Measurements from ENCODE around the gene VLDLR.
"Not testable (repeated sequence)": the region's sequence is repeated elsewhere in the genome, so short reads cannot be mapped to it uniquely, and the experiment has no call there.

Gene VLDLR

GRCh38 chr9:2664174-2665065, 42.8 kb downstream of the VLDLR start:
- no peak for DNase-seq (ENCODE audit: low read depth)

GRCh38 chr9:2666569-2666968, 45.0 kb downstream of the VLDLR start:
- no peak for DNase-seq (ENCODE audit: low read depth)

- no peak for DNase-seq (ENCODE audit: low read depth)
These were observed 51.6 kb downstream of the VLDLR start for GRCh38 chr9:2673161-2673560.

DNA sequence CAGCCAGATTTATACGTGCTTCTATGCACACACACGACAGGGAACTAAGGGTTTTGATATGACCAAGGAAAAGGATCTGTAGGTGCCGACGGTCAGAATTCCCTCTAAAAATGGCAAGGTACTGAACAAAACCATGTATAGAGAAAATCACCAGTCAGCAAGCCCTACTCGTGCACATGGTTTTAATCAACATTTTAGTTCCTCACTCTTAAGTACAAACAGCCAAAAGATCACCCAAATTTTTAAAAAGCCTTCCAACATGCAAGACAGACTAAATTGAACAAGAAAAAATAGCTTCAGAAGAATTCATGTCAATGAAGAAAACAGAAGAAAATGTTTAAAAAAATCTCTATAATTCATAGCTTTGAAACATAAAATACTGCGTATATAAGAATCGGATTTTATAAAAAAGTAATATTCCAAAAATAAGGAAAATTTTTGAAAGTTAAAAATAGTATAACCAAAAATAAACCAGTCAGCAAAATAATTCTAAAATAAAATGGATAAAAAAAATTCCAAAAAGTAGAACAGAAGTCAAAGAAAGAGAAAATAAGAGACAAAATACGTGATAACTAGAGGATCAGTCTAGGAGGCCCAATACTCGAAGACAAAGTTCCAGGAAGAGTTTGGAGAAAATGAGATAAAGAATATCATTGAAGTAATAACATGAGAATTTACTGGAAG, 52.7 kb downstream of the VLDLR start:
- no peak for DNase-seq (ENCODE audit: low read depth)

DNA sequence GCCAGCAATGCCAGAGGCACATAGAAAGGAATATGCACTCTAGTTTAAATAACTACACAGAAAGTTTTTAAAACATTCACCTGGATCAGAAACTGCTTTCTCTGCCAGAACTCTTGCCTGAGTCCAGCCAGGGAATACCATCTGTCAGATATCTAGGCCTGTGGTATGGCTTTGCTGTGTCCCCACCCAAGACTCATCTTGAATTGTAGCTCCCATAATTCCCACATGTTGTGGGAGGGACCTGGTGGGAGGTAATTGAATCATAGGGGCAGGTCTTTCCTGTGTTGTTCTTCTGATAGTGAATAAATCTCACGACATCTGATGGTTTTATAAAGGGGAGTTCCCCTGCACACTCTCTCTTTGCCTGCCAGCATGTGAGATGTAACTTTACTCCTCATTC, 54.2 kb downstream of the VLDLR start:
- no peak for DNase-seq (ENCODE audit: low read depth)

DNA sequence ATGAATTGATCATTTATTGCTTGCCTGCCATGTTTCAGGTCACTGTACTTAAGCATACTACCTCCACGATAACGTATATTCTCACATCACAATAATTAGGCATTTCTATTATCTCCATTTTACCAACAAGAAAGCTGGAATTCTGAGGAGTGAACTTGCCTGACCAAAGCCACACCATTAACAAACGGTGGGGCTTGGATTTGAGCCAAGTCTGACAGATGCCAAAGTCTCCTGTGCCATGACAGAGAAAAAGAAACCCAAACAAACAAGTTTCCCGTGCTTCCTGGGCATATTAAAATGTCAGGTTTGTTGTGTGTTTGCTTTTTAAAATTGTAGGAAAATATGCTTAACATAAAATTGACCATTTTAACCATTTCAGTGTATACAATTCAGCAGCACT, 54.9 kb downstream of the VLDLR start:
- DNase-seq (ENCODE audit: low read depth), result no peak

- DNase-seq (ENCODE audit: low read depth), result no peak
These were observed 56.6 kb downstream of the VLDLR start for GRCh38 chr9:2677915-2678889.

GRCh38 chr9:2679011-2679410, 57.4 kb downstream of the VLDLR start:
- DNase-seq (ENCODE audit: low read depth), result no peak

DNA sequence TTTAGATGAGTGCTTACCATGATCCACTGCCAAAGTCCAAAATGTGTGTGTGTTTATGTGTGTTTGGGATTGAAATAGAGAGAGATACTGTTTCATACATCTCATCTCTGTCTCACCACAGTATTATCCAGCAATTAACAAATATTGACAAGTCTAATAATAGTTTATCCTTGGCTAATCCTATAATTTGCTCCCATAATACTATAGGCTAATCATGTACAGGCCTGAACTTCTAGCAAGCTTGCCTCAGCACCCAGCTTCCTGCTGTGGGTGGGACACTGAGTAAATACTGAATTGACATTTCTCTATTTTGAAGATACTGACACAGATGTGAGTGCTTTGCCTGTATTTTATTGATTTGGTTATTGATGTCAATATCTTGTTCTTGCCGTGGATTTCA, 60.4 kb downstream of the VLDLR start:
- no peak for DNase-seq (ENCODE audit: low read depth)

DNA sequence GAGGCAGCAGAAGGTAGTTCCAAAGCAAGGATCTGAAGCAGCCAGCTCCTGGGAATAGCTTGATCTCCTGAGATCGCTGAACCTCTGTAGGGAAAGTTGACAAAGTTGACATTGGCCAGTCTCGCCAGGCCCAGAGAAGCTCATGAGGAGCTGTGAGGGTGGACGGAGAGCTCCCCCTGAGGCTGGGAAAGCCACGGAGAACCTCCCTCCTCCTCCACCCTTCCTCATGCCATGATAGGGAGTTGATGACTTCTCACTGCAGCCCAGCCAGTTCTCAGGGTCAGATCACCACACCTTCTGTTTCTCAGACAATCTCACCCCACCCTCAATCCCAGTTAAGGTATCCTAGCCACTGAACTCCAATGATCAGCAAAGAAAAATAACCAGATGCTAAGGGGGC, 65.3 kb downstream of the VLDLR start:
- no peak for DNase-seq (ENCODE audit: low read depth)

- DNase-seq (ENCODE audit: low read depth), result no peak
These were observed 67.0 kb downstream of the VLDLR start for GRCh38 chr9:2688636-2689035.

DNA sequence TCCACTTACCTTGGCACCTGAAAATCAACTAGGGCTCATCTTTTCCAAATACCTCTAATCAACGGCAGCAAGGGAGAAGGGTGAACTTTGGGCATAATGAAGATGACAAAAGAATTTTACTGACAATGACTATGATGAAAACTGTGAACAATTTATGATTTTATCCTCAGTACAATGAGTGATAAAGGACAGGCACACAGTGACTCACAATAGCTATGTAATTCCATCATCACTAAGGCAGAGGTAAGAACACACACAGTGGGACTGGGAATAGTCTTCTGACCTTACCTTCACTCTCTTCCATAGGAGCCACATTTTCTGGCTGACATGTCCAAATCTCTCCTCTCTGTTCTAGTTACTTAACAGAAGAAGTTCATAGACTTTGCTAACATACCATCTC, 69.6 kb downstream of the VLDLR start:
- no peak for DNase-seq (ENCODE audit: low read depth)

- no peak for DNase-seq (ENCODE audit: low read depth)
These were observed 70.0 kb downstream of the VLDLR start for GRCh38 chr9:2691626-2692025.

- no peak for DNase-seq (ENCODE audit: low read depth)
These were observed 71.5 kb downstream of the VLDLR start for GRCh38 chr9:2693056-2693455.

- DNase-seq (ENCODE audit: low read depth), result no peak
These were observed 75.9 kb downstream of the VLDLR start for GRCh38 chr9:2697492-2697891.

- no peak for DNase-seq (ENCODE audit: low read depth)
These were observed 78.8 kb downstream of the VLDLR start for GRCh38 chr9:2700398-2700797.

DNA sequence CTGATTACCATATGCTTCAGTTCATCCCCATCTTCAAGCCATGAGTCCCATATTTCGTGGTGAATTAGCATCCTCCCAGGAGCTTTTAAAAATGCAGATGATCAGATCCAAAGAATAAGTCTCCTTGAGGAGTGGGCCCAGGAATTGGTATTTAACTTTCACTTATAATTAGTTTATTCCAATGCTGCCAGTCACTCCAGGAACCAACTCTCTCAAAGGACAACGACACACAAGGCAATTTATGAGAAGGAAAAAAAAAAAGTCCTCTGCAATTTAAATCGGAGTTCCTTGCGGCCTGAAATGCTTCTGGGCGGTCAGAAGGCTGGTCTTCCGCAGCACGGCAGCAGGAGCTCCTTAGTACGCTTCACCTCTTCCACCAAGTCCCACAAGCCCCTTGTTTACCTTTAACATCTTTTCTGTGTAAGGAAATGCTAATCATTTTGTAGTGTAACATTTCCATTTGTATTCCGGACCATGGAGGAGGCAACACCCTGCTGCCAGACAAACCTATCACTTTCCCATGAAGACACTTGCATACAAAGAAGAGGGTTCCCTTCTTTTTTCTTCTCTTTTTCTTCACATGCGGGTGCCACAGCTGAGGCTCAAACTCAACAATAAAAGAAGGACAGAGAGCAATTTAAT, 79.4 kb downstream of the VLDLR start:
- DNase-seq (ENCODE audit: low read depth), result no peak

DNA sequence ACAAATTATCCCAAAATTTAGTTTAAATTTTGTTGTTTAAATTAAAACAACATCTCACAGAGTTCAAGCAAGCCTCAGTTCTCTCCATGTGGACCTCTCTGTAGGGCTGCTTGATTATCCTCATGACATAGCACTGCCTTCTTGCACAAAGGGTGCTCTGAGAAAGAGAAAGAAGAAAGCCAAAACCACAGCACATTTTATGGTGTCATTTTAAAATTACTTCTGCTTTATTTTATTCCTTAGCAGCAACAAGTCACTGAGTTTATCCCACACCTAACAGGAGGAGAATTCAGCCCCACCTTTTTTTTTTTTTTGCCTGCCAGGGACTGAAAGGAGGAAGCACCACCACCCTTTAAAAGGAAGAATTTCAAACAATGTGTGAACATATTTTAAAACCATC, 82.9 kb downstream of the VLDLR start:
- DNase-seq (ENCODE audit: low read depth), result no peak

DNA sequence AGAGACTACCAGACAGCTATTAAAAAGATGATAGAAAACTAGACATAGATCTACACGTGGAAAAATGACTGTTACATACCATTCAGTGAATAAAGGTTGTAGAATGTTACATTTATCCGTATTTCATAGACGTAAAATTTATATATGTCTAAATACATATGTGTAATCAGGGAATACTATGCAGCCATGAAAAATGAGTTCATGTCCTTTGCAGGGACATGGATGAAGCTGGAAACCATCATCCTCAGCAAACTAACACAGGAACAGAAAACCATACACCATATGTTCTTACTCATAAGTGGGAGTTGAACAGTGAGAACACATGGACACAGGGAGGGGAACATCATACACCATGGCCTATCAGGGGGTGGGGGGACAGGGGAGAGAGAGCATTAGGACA, 85.7 kb downstream of the VLDLR start:
- DNase-seq (ENCODE audit: low read depth), result not testable (repeated sequence)

All from non-pigmented ciliary epithelial cell (primary cell).